Measurements from ENCODE around the gene CARHSP1.

GRCh38 chr16:8867216-8867931 lies 1.4 kb downstream of the CARHSP1 start:
- TF ChIP-seq CTCF (IDR thresholded peaks at IDR 0.05; ENCODE audit: insufficient read depth, low read depth, low read length) (no peak), EZH2 (IDR thresholded peaks at IDR 0.05; ENCODE audit: insufficient read depth, low read length) (no peak)
